COLO829 (cell line): ENCODE results near the gene IQGAP3.
"Not testable (repeated sequence)": the region's sequence is repeated elsewhere in the genome, so short reads cannot be mapped to it uniquely, and the experiment has no call there.

Experiments used
- DNase-seq: peaks from one replicate; pipeline ENCODE4 v3.0.0; 2012; ENCODE audit warnings: low spot score

IQGAP3 gene, protein sequence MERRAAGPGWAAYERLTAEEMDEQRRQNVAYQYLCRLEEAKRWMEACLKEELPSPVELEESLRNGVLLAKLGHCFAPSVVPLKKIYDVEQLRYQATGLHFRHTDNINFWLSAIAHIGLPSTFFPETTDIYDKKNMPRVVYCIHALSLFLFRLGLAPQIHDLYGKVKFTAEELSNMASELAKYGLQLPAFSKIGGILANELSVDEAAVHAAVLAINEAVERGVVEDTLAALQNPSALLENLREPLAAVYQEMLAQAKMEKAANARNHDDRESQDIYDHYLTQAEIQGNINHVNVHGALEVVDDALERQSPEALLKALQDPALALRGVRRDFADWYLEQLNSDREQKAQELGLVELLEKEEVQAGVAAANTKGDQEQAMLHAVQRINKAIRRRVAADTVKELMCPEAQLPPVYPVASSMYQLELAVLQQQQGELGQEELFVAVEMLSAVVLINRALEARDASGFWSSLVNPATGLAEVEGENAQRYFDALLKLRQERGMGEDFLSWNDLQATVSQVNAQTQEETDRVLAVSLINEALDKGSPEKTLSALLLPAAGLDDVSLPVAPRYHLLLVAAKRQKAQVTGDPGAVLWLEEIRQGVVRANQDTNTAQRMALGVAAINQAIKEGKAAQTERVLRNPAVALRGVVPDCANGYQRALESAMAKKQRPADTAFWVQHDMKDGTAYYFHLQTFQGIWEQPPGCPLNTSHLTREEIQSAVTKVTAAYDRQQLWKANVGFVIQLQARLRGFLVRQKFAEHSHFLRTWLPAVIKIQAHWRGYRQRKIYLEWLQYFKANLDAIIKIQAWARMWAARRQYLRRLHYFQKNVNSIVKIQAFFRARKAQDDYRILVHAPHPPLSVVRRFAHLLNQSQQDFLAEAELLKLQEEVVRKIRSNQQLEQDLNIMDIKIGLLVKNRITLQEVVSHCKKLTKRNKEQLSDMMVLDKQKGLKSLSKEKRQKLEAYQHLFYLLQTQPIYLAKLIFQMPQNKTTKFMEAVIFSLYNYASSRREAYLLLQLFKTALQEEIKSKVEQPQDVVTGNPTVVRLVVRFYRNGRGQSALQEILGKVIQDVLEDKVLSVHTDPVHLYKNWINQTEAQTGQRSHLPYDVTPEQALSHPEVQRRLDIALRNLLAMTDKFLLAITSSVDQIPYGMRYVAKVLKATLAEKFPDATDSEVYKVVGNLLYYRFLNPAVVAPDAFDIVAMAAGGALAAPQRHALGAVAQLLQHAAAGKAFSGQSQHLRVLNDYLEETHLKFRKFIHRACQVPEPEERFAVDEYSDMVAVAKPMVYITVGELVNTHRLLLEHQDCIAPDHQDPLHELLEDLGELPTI (N-terminal part only)

DNA sequence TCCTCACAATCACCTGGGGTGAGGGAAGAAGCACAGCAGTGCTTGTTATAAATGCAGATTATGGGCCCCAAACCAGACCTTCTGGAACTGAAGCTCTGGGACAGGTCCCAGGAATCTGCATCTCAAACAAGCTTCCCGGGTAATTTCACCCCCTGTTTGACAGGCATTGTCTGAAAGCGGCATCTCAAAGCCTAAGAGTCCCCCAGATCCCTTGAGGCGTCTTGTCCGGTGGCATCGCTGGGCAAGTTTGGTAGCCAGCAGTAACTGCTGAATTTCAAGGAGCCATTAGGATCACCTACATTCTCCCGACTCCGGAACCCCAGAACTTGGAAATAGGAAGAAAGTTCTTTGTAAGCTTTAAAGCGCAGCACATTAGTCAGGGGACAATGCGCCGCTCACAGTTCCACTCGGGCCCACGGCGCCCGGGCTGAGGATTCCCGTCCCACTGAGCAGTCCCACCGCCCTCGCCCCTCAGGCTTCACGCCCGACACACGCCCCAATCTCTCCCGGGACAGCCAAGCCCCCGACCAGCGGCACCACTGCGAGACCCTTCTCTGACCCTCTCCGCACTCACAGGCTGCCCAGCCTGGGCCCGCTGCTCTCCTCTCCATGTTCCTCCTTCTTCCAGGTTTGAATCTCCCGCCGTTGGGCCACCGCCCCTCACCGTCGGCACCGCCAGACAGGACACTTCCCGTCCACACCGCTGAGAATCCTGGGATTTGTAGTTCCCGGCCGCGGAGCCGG lies at the start of gene IQGAP3:
IQGAP3 (minus strand) TSS at position 647 of the 744 bp plus-strand sequence; CDS start at position 611, 36 bp downstream.
- peak; percentile 96 for DNase-seq

DNA sequence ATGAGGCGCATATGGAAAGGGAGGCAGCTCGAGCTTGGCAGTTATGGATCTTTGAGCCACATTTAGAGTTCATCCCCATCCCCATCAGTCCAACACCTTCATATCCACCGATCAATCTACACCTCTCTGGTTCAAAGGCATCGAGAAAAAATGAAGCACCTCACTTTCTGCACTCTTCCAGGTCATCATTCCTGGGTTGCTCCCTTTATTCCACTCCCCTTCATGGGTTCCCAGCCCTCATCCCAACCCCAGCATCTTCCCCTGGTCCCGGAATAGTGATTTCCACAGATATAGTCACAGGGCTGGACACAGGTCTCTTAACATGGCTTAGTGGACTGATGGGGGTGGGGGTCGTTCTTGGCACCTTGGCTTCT lies 47.2 kb upstream of the IQGAP3 start:
- DNase-seq: no peak

DNA sequence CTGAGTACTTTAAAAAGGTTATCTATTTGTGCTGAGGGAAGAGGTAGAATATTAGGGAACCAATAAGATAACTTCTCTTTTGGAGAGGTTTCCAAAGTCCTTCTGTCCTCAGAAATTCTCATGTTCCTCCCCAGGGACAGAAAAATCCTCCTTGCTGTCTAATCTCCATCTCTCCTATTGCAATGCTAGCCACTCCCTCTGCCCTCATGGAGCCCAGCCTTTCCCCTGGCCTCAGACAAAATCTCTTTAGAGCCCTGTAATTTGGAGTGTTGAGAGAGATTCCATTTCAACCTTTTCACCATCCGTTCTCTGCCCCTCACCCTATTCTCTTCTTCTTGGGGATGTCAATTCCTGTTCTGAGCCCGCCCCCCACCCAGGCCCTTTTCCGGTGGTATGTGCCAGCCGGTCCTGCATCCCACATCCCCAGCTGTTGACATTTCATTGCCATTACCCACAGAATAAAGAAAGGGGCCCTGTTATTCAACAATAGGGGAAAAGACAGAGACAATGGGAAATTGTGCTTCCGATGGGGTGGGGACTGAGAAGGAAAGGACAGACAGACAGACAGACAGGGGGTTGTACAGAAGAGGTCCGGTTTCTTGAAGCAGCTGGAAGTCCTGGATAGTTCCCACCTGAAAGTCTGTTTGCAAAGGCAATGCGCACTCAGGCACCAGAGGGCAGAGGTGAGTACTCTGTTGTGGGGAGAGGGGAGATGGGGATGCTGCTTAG lies 46.7 kb upstream of the IQGAP3 start, which contains the start of gene HAPLN2:
HAPLN2 (plus strand) TSS at position 563 of the 729 bp plus-strand sequence. CDS start 4,076 bp downstream, outside the sequence.
- DNase-seq: no peak

DNA sequence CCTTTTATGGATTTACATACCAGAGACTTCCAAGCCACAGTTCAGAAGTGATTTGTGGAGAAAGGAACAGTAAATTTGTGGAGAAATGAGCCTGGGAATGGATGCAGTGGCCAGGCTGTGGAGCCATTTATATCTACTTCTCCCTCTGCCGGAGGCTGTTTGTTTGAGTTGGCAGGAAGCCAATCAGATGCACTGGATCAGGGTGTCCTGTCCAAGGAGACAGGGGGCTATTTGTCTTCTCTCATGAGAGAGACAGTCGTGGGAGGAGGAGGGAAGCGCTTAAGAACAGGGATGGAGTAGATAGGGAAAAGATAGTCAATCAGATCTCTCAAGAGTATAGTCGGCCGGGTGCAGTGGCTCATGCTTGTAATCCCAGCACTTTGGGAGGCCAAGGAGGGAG lies 44.1 kb upstream of the IQGAP3 start:
- peak; percentile 98 for DNase-seq

DNA sequence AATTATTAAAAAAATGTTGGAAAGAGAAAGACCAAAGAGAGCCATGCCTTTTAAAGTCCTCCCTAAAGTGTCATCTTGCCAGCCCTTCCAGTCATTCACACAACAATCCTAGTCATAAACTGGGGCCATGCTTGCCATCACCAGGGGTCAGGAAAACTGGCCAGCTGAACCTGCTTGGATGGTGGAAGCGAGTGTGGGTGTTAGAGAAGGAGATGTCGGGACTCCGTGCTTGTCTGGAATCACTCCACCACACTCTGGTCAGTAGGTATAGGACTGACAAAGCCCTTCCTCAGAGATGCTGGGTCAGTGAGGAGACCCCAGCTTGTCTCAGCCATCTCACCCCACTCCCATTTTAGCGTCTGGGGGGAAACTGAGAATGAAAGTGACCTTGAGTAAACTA lies 43.6 kb upstream of the IQGAP3 start:
- DNase-seq: no peak

DNA sequence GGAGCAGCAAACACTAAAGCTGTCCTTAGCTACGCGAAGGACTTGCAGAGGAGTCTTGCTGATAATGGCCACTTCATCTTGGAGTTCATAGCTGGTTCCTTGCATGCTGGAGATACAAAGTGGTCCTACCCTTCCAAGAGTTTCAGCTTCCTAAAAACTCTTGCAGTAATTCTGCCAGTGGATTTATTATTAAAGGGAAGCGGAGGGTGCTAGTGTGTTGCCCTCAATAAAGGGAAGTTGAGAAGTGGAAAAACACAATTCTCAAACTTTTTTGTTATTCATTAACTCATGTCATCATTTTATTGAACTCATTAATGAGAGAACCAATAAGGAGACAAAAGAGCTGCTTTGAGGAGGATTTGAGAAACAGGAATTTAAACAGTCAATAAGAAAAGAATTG lies 40.3 kb upstream of the IQGAP3 start:
- DNase-seq: no peak

DNA sequence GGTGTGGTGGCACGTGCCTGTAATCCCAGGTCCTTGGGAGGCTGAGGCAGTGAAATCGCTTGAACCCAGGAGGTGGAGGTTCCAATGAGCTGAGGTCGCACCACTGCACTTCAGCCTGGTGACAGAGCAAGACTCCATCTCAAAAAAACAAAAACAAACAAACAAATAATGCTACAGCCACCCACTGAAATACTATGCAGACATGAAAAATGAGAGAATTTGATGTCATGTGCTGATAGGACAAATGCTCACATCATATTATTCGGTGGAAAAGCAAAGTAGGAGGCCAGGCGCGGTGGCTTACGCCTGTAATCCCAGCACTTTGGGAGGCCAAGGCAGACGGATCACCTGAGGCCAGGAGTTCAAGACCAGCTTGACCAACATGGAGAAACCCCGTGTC lies 37.7 kb upstream of the IQGAP3 start:
- DNase-seq: not testable (repeated sequence)

DNA sequence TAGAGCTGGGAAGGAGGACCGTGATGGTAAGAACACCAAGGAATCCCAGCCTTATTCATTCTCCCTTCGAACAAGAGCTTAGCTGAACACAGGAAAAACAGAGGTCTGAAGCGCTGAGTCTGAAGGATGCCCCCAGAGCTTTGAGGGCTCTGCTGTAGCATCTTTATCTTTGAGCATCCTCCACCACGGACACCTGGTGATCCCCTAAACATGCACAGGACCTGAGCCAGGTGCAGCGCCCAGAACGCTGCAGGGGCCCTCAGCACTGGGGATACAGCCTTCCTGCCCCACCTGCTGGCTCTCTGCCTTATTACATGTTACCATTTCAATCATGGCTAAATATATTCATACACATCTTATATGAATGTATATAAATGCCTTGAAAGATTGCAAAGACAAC lies 36.6 kb upstream of the IQGAP3 start:
- DNase-seq: no peak

DNA sequence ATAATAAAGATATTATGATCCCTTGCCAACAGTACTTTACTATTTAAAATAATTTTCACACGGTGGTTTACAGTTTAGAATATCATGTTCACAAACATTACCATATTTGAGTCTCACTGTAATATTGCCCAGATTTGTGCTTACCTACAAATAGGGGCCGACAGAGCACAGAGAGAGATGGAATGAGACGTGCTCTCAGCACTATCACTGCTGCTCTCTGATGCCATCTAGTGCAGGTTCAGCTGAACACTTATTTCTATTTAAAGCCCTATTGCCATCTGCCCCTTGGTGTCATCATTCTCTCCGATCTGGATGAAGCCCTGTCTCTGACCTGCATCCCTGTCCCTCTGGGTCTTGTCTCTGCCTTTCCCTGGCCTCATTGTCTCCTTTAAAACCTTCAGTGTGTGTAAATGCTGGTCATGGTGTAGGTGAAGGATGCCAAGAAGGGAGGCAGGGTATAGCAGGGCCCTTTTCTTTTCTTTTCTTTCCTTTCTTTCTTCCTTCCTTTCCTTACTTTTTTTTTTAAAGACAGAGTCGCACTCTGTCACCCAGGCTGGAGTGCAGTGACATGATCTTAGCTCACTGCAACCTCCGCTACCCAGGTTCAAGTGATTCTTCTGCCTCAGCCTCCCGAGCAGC lies 35.8 kb upstream of the IQGAP3 start:
- peak; percentile 74 for DNase-seq

DNA sequence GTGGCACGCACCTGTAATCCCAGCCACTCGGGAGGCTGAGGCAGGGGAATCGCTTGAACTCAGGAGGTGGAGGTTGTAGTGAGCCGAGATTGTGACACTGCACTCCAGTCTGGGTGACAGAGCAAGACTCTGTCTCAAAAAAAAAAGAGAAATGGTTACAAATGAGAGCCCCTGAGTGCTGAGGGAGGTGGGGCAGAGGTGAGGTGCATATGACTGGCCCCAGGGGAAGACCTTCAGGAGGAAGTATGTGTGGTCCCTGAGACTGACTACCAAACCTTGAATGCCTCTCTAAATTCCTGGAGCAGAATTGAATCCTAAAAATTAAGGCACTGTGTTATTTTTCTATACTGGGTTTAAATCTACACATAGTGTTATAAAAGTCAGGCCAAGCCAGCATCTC lies 35.0 kb upstream of the IQGAP3 start:
- not testable (repeated sequence) for DNase-seq

DNA sequence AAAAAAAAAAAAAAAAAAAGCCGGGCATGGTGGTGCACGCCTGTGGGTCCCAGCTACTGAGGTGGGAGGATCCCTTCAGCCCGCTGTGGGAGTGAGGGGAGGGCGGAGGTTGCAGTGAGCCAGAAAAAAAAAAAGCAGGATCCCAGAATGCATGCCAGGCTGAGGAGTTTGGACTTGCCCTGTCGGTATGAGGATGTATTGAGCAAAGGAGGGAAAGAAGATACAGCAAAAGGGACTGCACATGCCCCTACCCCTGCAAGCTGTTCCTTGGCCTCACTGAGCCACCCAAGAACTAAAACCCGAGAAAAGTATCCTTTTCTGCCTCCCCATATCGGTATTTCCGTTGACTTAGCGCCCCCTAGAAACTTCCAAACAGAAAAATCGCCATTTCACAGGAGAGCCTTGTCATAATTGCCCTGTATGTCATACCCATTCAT lies 30.2 kb upstream of the IQGAP3 start:
- no peak for DNase-seq

DNA sequence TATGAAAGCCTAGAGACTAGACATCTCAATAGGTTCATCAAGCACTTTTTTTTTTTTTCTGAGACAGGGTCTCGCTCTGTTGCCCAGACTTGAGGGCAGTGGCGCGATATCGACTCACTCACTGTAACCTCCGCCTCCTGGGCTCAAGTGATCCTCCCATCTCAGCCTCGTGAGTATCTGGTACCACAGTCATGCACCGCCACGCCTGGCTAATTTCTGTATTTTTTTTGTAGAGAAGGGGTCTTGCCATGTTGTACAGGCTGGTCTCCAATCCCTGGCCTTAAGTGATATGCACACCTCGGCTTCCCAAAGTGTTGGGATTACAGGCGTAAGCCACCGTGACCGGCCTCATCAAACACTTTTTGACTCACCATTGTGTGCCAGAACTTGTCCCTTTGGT lies 29.5 kb upstream of the IQGAP3 start:
- no peak for DNase-seq

DNA sequence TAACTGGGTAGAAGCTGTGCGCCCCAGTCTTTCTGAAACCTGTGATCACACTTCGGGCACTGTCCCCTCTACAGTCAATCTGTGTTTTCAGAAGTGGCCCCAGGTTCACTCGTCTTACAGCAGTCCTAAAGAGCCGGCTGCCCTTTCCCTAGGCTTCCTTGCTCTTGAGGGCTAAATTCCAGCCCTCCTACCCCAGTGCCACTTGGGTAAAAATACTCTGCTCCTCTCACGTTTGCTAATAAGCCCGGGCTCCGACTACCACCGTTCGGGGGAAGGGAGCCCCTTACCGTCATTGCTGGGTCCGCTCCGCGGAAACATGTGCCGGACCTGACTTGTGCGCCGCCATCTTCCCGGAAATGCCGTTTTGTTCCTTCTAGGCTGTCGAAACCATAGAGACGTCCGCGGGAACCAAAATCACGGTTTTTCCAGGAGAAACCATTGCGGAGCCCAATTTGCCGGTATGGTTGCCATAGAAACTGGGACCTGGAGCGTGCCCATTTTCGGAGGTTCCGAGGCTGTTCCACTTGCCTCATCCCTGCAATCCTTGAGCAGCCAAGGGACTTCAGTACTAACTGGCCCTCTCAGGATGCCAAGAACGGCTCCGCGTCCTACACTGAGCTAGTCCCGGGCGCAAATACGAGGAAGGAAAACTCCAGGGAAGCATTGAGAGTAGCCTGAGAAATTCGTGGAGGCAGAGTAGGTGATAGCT lies 28.9 kb upstream of the IQGAP3 start, which contains the start of gene GPATCH4:
GPATCH4 (minus strand) TSS at position 358 of the 709 bp plus-strand sequence.
- DNase-seq: peak; percentile 86

DNA sequence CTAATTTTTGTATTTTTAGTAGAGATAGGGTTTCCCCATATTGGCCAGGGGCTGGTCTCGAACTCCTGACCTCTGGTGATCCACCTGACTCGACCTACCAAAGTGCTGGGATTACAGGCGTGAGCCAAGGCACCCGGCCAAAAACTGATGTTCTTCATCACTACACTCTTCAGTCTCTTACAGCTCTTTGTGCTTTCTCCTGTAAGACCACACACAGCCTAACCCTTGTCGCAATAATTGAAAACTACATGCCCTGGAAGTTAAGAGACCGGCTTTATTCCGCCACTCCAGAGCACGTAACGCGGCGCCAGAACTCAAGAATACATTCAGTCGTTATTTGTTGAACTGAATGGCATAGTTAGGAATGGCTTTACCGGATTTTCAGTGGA lies 28.4 kb upstream of the IQGAP3 start:
- no peak for DNase-seq

DNA sequence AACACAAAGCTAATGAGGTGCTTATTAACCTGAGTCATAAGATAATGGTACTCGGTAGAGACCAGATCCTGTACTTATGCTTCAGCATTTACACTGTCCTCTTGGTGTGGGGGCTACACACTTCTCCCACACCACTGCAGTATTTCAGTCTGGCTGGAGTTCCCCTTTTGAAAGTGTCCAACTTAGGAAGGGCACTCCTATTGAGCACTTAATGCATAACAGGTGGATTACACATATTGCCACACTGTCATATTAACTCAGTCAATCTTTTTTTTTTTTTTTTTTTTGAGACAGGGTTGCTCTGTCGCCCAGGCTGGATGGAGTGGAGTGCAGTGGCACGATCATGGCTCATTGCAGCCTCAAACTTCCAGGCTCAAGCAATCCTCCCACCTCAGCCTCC lies 27.4 kb upstream of the IQGAP3 start:
- DNase-seq: no peak

DNA sequence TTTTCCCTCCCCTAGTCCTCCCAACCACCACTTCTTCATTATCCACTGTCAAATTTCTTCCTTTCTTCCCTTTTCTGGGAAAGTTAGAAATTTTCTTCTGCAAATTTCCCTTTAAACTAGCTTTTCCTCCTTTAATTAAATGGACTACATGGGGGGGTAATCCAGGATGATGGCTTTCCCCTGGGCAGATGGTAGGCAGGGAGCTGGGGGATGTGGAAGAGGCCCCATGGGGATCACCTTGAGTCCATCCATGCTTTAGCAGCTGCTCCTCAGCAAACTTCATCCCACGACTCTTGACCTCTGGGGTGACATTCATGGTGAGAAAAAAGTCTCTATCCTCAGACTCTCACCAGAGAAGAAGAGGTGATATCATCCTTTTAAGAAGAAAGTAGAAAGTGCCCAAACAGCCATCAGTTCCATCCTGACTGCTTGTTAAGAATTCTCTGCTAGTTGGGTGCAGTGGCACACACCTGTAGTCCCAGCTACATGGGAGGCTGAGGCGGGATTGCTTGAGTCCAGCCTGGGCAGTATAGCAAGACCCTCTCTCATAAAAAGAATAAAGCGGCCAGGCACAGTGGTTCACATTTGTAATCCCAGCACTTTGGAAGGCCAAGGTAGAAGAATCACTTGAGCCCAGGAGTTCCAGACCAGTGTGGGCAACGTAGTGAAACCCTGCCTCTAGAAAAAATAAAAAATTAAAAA lies 26.5 kb upstream of the IQGAP3 start:
- DNase-seq: no peak

DNA sequence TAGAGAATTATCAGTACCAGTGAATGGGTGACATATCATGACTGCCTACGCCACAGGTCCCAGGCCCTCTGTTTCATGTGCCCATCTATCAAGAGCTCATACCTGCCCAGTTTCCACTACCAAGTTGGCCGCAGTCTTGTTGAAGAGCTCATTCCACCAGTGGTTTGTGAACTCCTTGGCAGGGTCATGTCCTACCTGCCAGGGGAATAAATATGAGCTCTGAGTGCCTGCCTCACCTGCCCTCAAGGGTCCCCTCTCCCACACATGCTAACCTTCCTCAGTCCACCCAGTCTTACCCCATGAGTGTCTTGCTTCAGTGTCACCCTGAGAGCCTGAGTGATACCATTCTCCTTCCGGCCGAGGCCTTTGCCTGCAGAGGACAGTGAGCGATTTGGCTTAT lies 25.8 kb upstream of the IQGAP3 start:
- no peak for DNase-seq

DNA sequence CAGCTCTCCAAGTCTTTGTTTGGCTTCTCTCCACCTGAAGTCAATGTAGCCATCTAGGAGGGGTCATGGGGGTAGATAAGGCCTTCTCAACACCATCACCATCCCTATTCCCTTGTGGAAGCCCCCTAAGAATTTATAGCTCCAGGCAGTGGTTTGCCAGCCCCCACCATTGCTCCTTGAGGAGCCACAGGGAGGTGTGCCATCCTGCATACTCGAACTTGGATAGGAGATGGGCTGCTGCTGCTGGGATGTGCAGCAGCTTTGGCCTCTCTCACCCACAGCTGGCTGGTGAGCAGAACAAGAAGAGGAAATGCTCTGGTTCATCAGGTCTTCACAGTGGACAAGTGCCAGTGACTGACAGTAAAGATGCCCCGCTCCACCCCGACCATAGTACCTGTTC lies 24.1 kb upstream of the IQGAP3 start:
- DNase-seq: no peak

DNA sequence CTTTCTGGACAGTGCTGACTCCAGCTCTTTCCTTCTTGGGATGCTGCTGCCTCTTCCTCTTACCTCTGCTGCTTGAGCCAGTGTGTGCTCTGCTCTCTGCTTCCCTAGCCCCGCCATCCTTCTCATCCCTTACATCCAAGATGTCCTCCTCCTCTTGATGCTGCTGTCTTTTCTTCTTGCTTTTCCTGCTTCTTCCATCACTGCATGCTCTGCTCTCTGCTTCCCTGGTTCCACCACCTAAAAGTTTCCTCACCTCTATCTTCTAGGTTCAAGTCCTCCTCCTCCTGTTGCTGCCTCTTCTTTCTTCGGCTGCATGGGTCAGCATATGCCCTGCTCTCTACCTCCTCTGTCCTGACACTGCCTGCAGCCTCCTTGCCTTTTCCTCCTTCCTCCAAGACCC lies 22.7 kb upstream of the IQGAP3 start:
- DNase-seq: no peak
